Subcutaneous adipose tissue (tissue), 4 donors: ENCODE measurements around the gene GNAO1. TPM values are rescaled to one million over a fixed set of nuclear protein-coding genes. Genes with fewer than 3 reads are reported as not detected.

ENCODE experiments used
- total RNA-seq, 4 donors: library from RNA; depleted of rRNA; stranded (reverse); fragments of >200 nt; gene quantifications; one replicate each; pipeline ENCODE4 v1.1.0, GENCODE V29; 2016
- TF ChIP-seq, protein P1 (sequence below): fragments of 450-650 bp; IDR thresholded peaks from one replicate; pipeline ENCODE4 v1.5.1; 2016; ENCODE audit warnings: low read depth, mild to moderate bottlenecking, control low read depth, antibody characterized with exemption, moderate library complexity

GNAO1 gene
- total RNA-seq, 4 donors from 2014 or later, result 0.44 to 1.6 (median 0.63) TPM

DNA sequence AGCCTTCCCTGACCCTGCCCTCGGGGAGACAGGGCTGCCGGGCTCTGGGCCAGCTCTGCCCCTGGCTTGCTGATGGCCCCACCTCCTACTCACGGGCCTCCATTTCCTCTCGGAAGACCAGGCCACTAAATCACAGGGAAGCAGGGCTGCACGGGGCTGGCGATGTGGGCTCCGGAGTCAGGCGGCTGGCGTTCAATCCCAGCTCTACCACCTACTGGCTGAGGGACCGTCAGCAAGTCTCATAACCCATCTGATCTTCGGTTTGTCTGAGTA is 120.7 kb downstream of the GNAO1 start:
- TF ChIP-seq, protein P1, sequence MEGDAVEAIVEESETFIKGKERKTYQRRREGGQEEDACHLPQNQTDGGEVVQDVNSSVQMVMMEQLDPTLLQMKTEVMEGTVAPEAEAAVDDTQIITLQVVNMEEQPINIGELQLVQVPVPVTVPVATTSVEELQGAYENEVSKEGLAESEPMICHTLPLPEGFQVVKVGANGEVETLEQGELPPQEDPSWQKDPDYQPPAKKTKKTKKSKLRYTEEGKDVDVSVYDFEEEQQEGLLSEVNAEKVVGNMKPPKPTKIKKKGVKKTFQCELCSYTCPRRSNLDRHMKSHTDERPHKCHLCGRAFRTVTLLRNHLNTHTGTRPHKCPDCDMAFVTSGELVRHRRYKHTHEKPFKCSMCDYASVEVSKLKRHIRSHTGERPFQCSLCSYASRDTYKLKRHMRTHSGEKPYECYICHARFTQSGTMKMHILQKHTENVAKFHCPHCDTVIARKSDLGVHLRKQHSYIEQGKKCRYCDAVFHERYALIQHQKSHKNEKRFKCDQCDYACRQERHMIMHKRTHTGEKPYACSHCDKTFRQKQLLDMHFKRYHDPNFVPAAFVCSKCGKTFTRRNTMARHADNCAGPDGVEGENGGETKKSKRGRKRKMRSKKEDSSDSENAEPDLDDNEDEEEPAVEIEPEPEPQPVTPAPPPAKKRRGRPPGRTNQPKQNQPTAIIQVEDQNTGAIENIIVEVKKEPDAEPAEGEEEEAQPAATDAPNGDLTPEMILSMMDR, result no peak

DNA sequence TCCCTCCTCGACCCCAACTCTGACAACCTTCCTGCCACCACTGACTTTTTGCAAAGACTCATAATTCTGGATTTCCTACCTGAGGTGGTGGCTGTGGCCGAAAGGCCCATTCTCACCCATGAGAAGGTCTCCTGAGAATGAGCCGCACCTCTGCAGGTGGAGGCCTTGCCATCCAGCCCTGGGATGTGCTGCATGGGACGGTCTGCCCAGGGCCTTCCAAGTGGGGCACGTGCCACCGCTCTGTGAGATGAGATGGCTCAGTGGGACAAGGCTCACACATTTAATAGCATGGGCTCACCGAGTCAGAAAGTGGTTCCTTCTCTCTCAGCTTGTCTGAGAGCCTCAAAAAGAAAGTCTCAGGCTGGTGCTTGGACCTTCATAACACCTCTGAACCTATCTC is 121.3 kb downstream of the GNAO1 start:
- TF ChIP-seq, protein P1, result no peak

- TF ChIP-seq, protein P1, result no peak
Observed at GRCh38 chr16:56314244-56314850, 123.1 kb downstream of the GNAO1 start.

- TF ChIP-seq, protein P1, result no peak
Observed at GRCh38 chr16:56315955-56316354, 124.7 kb downstream of the GNAO1 start.

DNA sequence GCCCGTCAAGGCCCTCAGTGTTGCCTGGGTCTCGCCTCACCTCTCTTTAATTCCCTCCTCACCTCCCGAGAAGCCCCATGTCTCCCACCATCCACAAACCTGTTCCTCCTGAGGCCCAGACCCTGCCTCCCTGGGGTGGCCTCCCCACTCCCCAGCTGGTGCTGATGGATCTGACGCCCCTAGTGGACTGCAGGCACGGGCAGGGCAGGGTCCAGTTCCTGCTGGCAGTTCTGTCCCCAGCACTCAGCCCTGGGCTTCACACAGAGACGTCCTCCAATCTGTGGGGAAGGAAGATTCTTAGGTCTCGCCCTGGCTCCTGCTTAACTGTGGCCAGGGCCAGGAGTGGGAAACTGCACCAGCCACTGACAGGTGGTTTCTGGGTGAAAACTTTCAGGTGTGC is 125.3 kb downstream of the GNAO1 start:
- TF ChIP-seq, protein P1, result no peak

- TF ChIP-seq, protein P1, result no peak
Observed at GRCh38 chr16:56317998-56318826, 126.9 kb downstream of the GNAO1 start.

- TF ChIP-seq, protein P1, result no peak
Observed at GRCh38 chr16:56318827-56319140, 127.5 kb downstream of the GNAO1 start.
